MCF 10A (cell line): ENCODE results near the gene IREB2. TPM values are rescaled to one million over a fixed set of nuclear protein-coding genes. Genes with fewer than 3 reads are reported as not detected.

Experiments
- BruUV-seq: library from RNA; stranded (reverse); fragments of 400-500 nt; replicated peaks from 2 replicates; lab custom pipeline; 2021; lab: Mats Ljungman, UMichigan
- CTCF ChIA-PET: fragments of 300-600 bp; sonication (Branson Sonifier 250); formaldehyde crosslinking; extraction: SDS; loops from one replicate; lab custom pipeline; 2021; ENCODE audit warnings: antibody characterized with exemption, inconsistent platforms; lab: Yijun Ruan, JAX
- POLR2A ChIA-PET: fragments of 300-600, 350-650 bp; sonication (Branson Sonifier 250); formaldehyde crosslinking; extraction: SDS; loops from one replicate; lab custom pipeline; 2020; ENCODE audit warnings: antibody characterized with exemption, inconsistent platforms; lab: Yijun Ruan, JAX
- DNase-seq: peaks from one replicate; pipeline ENCODE4 v3.0.0-alpha.2; 2018; ENCODE audit not compliant: unreplicated experiment
- H3K27ac Mint-ChIP-seq: one replicate; pipeline ENCODE4 v1.8.0; 2022; ENCODE audit warnings: mild to moderate bottlenecking, low read depth, mixed read lengths; ENCODE audit not compliant: unreplicated experiment
- H3K27me3 Mint-ChIP-seq: one replicate; pipeline ENCODE4 v1.8.0; 2022; ENCODE audit warnings: mixed read lengths; ENCODE audit not compliant: insufficient read depth, unreplicated experiment
- H3K36me3 Mint-ChIP-seq: one replicate; pipeline ENCODE4 v1.8.0; 2022; ENCODE audit warnings: mild to moderate bottlenecking, moderate library complexity, mixed read lengths; ENCODE audit not compliant: insufficient read depth, unreplicated experiment
- H3K4me1 Mint-ChIP-seq: one replicate; pipeline ENCODE4 v1.8.0; 2022; ENCODE audit warnings: mixed read lengths; ENCODE audit not compliant: insufficient read depth, unreplicated experiment
- H3K4me3 Mint-ChIP-seq: one replicate; pipeline ENCODE4 v1.8.0; 2022; ENCODE audit warnings: mild to moderate bottlenecking, moderate library complexity, mixed read lengths; ENCODE audit not compliant: unreplicated experiment
- H3K9me3 Mint-ChIP-seq: one replicate; pipeline ENCODE4 v1.8.0; 2022; ENCODE audit warnings: mixed read lengths; ENCODE audit not compliant: unreplicated experiment
- CTCF ChIP-seq: fragments of 200-600 bp; IDR thresholded peaks from one replicate; pipeline ENCODE4 v1.8.0; 2022; ENCODE audit warnings: antibody characterized with exemption, mild to moderate bottlenecking; ENCODE audit not compliant: unreplicated experiment
- intact Hi-C: fragments of 100-400 bp; cut with micrococcal nuclease; formaldehyde crosslinking; loops from 2 replicates; pipeline ENCODE4 v1.14.1; 2022
- total RNA-seq: library from RNA; stranded (reverse); gene quantifications from 2 replicates; pipeline ENCODE4 v1.2.3, GENCODE V29; 2022

The IREB2 gene
- total RNA-seq, 1 experiment from 2014 or later, result 43.4 TPM

- no peaks in the 10 kb centered on the region for H3K4me1 Mint-ChIP-seq
These were observed 17.2 kb upstream of the IREB2 start for GRCh38 chr15:78420766-78421165.

GRCh38 chr15:78421238-78421965, 16.6 kb upstream of the IREB2 start:
- no peak for DNase-seq
- Mint-ChIP-seq H3K4me3 (no peak overlapping the region), H3K36me3 (no peaks in the 10 kb centered on the region), H3K27ac (no peak overlapping the region), H3K4me1 (no peaks in the 10 kb centered on the region), H3K27me3 (peaks cover 26% of the 10 kb centered on the region), H3K9me3 (no peaks in the 10 kb centered on the region)
- ChIA-PET CTCF (interaction anchor here (0.5 to 10.6 kb wide), 20 partner anchors 9 to 462 kb away, joined by 3 to 222 read pairs (median 4); partner anchors contain the start of genes IREB2 and SKIC8), POLR2A (interaction anchor here (0.6 to 0.9 kb wide), 3 partner anchors 16 to 122 kb away, joined by 3 to 4 read pairs (median 3); partner anchors contain the start of genes IREB2 and SKIC8)
- no peak for TF ChIP-seq CTCF
- BruUV-seq, result no TSS peak
- intact Hi-C loops, result no loop called here

More at GRCh38 chr15:78420766-78421165, 17.2 kb upstream of the IREB2 start:
- H3K9me3 Mint-ChIP-seq, result no peaks in the 10 kb centered on the region
- TF ChIP-seq CTCF, result no peak
- no TSS peak for BruUV-seq
- CTCF ChIA-PET, result interaction anchor here (0.5 to 10.6 kb wide), 5 partner anchors 10 to 461 kb away, joined by 3 to 222 read pairs (median 3); no protein-coding TSS in a partner anchor
- intact Hi-C loops, result no loop called here
- H3K27ac Mint-ChIP-seq, result no peak overlapping the region
- no peaks in the 10 kb centered on the region for H3K36me3 Mint-ChIP-seq
- POLR2A ChIA-PET, result interaction anchor here (0.9 kb wide), 1 partner anchor 17 kb away, joined by 3 read pairs; the partner anchor contains the start of gene IREB2
- DNase-seq, result no peak
- peaks cover 26% of the 10 kb centered on the region for H3K27me3 Mint-ChIP-seq
- H3K4me3 Mint-ChIP-seq, result no peak overlapping the region

GRCh38 chr15:78422571-78423340, 15.3 kb upstream of the IREB2 start:
- ChIA-PET CTCF (interaction anchor here (0.6 to 10.6 kb wide), 38 partner anchors 8 to 464 kb away, joined by 3 to 222 read pairs (median 4); partner anchors contain the start of genes IREB2 and SKIC8), POLR2A (interaction anchor here (0.6 to 1.5 kb wide), 5 partner anchors 12 to 313 kb away, joined by 3 to 7 read pairs (median 3); partner anchors contain the start of gene IREB2)
- Mint-ChIP-seq H3K27me3 (peaks cover 26% of the 10 kb centered on the region), H3K36me3 (no peaks in the 10 kb centered on the region), H3K9me3 (no peaks in the 10 kb centered on the region), H3K4me3 (no peak overlapping the region), H3K27ac (no peak overlapping the region), H3K4me1 (no peaks in the 10 kb centered on the region)
- BruUV-seq, result no TSS peak
- intact Hi-C loops, result loop anchor here (1.0 to 2.0 kb wide), 2 partner anchors 114 to 310 kb away; no protein-coding TSS in a partner anchor
- peak; percentile 73 for TF ChIP-seq CTCF
- DNase-seq, result peak; percentile 61
